D721Med (cell line): Measurements from ENCODE around the gene NBAS.

Experiments used
- DNase-seq: peaks from one replicate; pipeline ENCODE4 v3.0.0; 2011; ENCODE audit warnings: low spot score; ENCODE audit not compliant: insufficient read length
- FAIRE-seq: peaks from 2 replicates; lab custom pipeline; 2011; peaks lifted over from hg19 to GRCh38; lab: Jason Lieb, UNC
- TF ChIP-seq, protein P1 (sequence below): IDR thresholded peaks from 2 replicates; pipeline ENCODE4 v1.5.1; 2012; ENCODE audit warnings: mild to moderate bottlenecking, control low read depth; ENCODE audit not compliant: insufficient read depth; ENCODE audit errors: missing control alignments

NBAS gene

DNA sequence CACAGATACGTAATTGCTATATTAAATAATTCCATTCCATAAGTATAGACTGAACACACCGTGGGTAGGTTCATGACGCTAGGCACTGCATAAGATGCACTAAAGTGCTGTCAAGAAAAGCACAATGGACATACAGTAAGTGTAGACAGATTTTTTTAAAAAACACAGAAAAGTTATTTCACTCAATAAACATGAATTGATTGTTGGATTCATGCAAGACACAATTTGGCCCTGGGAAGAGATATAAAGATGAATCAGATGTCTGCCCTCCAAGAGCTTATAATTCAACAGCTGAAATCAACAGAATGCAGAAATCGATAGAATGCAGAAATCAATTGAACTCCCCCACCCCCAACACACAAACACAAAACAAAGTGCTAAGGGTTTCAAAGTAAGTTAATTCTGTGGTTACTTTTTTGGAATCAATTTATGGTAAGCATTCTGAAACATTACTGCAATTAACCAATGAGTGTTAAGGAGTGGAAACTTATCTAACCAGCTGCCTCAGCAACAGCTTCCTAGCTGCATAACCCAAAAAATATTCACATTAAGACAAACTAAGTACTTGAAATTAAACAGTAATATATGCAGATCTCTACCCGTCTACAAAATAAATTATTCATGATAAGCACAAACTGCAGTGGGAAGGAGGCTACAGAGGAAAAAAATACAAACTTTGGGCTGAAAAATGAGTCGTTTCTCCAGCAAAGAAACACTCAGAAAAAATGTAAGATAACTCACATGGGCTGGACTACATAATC is 1.6 kb downstream of the NBAS start:
- FAIRE-seq (no peak), DNase-seq (no peak)
- TF ChIP-seq, protein P1, sequence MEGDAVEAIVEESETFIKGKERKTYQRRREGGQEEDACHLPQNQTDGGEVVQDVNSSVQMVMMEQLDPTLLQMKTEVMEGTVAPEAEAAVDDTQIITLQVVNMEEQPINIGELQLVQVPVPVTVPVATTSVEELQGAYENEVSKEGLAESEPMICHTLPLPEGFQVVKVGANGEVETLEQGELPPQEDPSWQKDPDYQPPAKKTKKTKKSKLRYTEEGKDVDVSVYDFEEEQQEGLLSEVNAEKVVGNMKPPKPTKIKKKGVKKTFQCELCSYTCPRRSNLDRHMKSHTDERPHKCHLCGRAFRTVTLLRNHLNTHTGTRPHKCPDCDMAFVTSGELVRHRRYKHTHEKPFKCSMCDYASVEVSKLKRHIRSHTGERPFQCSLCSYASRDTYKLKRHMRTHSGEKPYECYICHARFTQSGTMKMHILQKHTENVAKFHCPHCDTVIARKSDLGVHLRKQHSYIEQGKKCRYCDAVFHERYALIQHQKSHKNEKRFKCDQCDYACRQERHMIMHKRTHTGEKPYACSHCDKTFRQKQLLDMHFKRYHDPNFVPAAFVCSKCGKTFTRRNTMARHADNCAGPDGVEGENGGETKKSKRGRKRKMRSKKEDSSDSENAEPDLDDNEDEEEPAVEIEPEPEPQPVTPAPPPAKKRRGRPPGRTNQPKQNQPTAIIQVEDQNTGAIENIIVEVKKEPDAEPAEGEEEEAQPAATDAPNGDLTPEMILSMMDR, result no peak

DNA sequence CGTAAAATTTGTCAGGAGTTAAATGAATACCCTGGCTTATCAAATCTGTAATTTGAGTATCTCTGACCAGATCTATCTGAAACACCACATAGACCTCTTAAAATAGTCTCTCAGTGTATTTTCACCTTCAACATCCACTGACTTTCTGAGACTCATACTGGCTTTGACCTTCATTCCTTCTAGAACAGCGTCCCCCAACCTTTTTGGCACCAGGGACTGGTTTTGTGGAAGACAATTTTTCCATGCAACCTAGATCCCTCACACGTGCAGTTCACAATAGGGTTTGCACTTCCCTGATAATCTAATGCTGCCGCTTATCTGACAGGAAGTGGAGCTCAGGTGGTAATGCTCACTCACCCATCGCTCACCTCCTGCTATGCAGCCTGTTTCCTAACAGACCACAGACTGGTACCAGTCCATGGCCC is 3.2 kb downstream of the NBAS start:
- FAIRE-seq (no peak), DNase-seq (no peak)
- TF ChIP-seq, protein P1, result no peak

DNA sequence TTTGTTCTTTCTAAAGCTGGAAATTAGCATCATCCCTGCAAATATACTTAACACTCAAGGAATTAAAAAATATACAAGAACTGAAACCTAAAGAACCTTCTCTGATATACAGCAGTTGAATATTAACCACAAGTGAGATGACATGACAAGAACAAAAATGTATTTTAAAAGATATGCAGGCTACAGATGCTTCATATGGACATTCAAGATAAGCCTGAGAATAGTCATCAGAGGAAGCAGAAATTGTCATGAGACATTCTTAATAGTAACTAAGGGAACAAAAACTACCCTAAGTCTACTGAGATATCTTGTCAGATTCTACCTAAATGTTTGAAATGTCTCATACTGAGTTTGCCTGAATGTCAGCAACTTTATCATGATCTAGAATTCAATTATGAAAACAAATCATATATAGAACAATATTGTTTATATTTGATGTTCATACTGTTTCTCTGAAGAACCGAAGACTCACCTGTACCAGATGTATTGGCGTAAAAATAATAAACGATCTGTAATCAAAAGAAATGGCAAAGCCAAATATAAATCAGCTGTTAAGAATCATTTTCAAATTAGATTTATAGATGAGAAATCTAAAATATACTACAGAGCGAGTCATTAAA is 4.7 kb downstream of the NBAS start:
- TF ChIP-seq, protein P1, result no peak
- FAIRE-seq, result no peak
- no peak for DNase-seq

DNA sequence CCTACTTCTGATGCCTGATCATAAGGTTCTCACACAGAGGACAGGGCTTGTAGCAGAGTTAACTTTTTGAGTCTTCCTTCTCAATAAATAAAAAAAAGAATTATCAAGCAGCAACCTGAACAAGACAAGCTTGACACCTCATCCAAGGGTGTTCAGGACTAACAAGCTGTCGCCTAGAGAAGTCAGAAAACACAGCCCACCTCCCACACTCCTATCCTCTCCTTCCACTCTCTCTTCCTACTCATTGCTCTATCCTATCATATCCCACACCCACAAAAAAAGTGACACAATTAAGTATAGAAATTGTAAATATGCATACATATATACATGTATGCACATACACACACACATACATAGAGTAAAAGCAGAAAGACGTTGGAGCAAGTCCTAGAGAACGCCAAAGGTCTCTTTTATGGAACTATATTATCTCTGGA is 5.4 kb downstream of the NBAS start:
- TF ChIP-seq, protein P1, result no peak
- FAIRE-seq, result no peak
- no peak for DNase-seq

DNA sequence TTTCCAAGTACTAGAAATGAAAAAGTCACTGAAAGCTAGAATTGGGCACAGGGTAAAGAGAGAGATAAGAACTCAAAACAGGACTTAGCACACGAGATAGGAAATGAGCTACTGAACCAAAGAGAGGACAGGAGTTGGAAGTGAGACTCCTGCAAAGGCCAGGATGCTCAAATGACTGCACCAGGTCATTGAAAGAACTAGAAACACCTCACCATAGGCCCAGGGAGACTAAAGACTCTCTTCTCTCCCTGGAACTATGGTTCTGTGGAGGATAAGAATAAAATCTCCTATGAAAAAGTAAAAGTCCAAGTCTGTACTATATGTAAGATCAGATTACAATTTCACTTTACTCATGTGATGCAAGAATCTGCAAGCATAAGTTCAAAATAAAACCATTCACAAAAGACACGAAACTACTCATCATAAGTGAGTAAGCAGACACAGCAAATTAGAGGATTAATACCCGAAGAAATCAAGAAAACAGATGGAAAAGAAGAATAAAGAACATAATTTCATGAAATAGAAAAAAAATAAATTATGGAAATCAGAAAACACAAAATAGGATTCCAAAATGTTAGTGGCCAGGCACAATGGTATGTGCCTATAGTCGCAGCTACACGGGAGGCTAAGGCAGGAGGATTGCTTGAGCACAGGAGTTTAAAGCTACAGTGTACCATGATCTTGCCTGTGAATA is 6.5 kb downstream of the NBAS start:
- no peak for FAIRE-seq
- DNase-seq, result no peak
- TF ChIP-seq, protein P1, result no peak

DNA sequence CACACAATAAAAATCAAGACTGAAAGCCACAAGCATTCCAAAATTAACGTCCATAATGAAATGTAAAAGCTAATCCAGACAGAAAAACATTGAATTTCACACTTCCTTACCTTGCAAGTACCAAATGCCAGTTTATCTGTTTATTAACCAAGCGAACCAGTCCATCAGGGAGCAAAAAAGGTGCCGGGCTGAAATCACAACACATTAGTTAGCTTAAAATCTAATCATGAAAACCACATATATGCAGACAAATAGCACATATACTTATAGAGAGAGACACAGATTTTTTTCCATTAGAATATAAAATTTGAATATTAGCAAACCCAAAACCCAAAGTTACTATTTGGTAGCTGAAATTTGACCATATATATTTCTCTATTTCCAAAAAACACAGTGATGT is 7.2 kb downstream of the NBAS start:
- TF ChIP-seq, protein P1, result no peak
- DNase-seq (no peak), FAIRE-seq (no peak)
